WTC11 (cell line): ENCODE measurements around the gene PSPC1. TPM values are rescaled to one million over a fixed set of nuclear protein-coding genes. Genes with fewer than 3 reads are reported as not detected.

ENCODE experiments used
- ATAC-seq: fragments of 200-7000 bp; cut with Tn5 transposase; 2 replicates; pipeline ENCODE4 v1.10.0; 2021; ENCODE audit warnings: mild to moderate bottlenecking, moderate library complexity
- CTCF ChIA-PET: fragments of 300-600 bp; sonication (Branson Sonifier 250); formaldehyde crosslinking; loops from one replicate; lab custom pipeline; 2021; ENCODE audit warnings: antibody characterized with exemption; lab: Charles Lee
- POLR2A ChIA-PET: fragments of 350-600 bp; sonication (Branson Sonifier 250); formaldehyde crosslinking; loops from one replicate; lab custom pipeline; 2021; ENCODE audit warnings: antibody characterized with exemption; lab: Charles Lee
- DNase-seq: peaks from one replicate; pipeline ENCODE4 v3.0.0; 2021; ENCODE audit warnings: low spot score
- H3K27ac Mint-ChIP-seq: 2 replicates; pipeline ENCODE4 v1.8.0; 2021; ENCODE audit warnings: mixed read lengths
- H3K27me3 Mint-ChIP-seq: 2 replicates; pipeline ENCODE4 v1.8.0; 2021; ENCODE audit warnings: low read depth, mild to moderate bottlenecking, moderate library complexity, mixed read lengths
- H3K36me3 Mint-ChIP-seq: 2 replicates; pipeline ENCODE4 v1.8.0; 2021; ENCODE audit warnings: mixed read lengths
- H3K4me1 Mint-ChIP-seq: 2 replicates; pipeline ENCODE4 v1.8.0; 2022; ENCODE audit warnings: mixed read lengths
- H3K4me3 Mint-ChIP-seq: 2 replicates; pipeline ENCODE4 v1.8.0; 2021; ENCODE audit warnings: mild to moderate bottlenecking, moderate library complexity, mixed read lengths
- H3K9me3 Mint-ChIP-seq: 2 replicates; pipeline ENCODE4 v1.8.0; 2021; ENCODE audit warnings: mixed read lengths
- CBFB ChIP-seq: sonication (generic); formaldehyde crosslinking; IDR thresholded peaks from 2 replicates; pipeline ENCODE4 v1.8.1; 2022; ENCODE audit warnings: mild to moderate bottlenecking, low read depth, missing genetic modification reagents
- CREM ChIP-seq: sonication (generic); formaldehyde crosslinking; IDR thresholded peaks from 2 replicates; pipeline ENCODE4 v1.8.1; 2022; ENCODE audit warnings: mild to moderate bottlenecking, missing genetic modification reagents, moderate library complexity
- KAT7 ChIP-seq: sonication (generic); formaldehyde crosslinking; IDR thresholded peaks from 2 replicates; pipeline ENCODE4 v1.8.1; 2023; ENCODE audit warnings: missing genetic modification reagents, mild to moderate bottlenecking, borderline replicate concordance
- NFATC4 ChIP-seq: fragments of 250-450 bp; sonication (Bioruptor Pico); IDR thresholded peaks from 2 replicates; pipeline ENCODE4 v1.9.0; 2021; ENCODE audit warnings: mild to moderate bottlenecking
- OVOL2 ChIP-seq: fragments of 250-450 bp; sonication (Bioruptor Pico); IDR thresholded peaks from 2 replicates; pipeline ENCODE4 v1.9.0; 2021; ENCODE audit warnings: mild to moderate bottlenecking, borderline replicate concordance
- TEAD4 ChIP-seq: sonication (generic); formaldehyde crosslinking; IDR thresholded peaks from 2 replicates; pipeline ENCODE4 v1.8.0; 2022; ENCODE audit warnings: mild to moderate bottlenecking, missing genetic modification reagents
- ZNF138 ChIP-seq: sonication (generic); formaldehyde crosslinking; conservative IDR thresholded peaks from 2 replicates; pipeline ENCODE4 v1.8.1; 2022; ENCODE audit warnings: mild to moderate bottlenecking, moderate library complexity, missing genetic modification reagents
- ZNF232 ChIP-seq: sonication (generic); formaldehyde crosslinking; IDR thresholded peaks from 2 replicates; pipeline ENCODE4 v1.8.0; 2022; ENCODE audit warnings: mild to moderate bottlenecking, missing genetic modification reagents
- ZNF671 ChIP-seq: fragments of 250-450 bp; sonication (Bioruptor Pico); IDR thresholded peaks from 2 replicates; pipeline ENCODE4 v1.8.0; 2021; ENCODE audit warnings: mild to moderate bottlenecking
- total RNA-seq: library from RNA; stranded (reverse); gene quantifications from 3 replicates; pipeline ENCODE4 v1.2.3, GENCODE V29; 2021
- TF ChIP-seq, protein P1 (sequence below): sonication (generic); formaldehyde crosslinking; IDR thresholded peaks from 2 replicates; pipeline ENCODE4 v1.8.0; 2022; ENCODE audit warnings: mild to moderate bottlenecking, missing genetic modification reagents
- TF ChIP-seq, protein P2 (sequence below): sonication (generic); formaldehyde crosslinking; IDR thresholded peaks from 2 replicates; pipeline ENCODE4 v1.8.1; 2022; ENCODE audit warnings: mild to moderate bottlenecking, missing genetic modification reagents, moderate library complexity, borderline replicate concordance
- TF ChIP-seq, protein P3 (sequence below): fragments of 250-450 bp; sonication (Bioruptor Pico); IDR thresholded peaks from 2 replicates; pipeline ENCODE4 v1.9.0; 2021; ENCODE audit warnings: mild to moderate bottlenecking
- TF ChIP-seq, protein P4 (sequence below): sonication (generic); formaldehyde crosslinking; IDR thresholded peaks from 2 replicates; pipeline ENCODE4 v1.8.1; 2023; ENCODE audit warnings: mild to moderate bottlenecking, missing genetic modification reagents
- TF ChIP-seq, protein P5 (sequence below): sonication (generic); formaldehyde crosslinking; IDR thresholded peaks from 2 replicates; pipeline ENCODE4 v1.8.0; 2022; ENCODE audit warnings: missing genetic modification reagents
- TF ChIP-seq, protein P6 (sequence below): sonication (generic); formaldehyde crosslinking; conservative IDR thresholded peaks from 2 replicates; pipeline ENCODE4 v1.8.1; 2022; ENCODE audit warnings: mild to moderate bottlenecking, missing genetic modification reagents
- TF ChIP-seq, protein P7 (sequence below): fragments of 250-450 bp; sonication (Bioruptor Pico); IDR thresholded peaks from 2 replicates; pipeline ENCODE4 v1.9.0; 2021; ENCODE audit warnings: mild to moderate bottlenecking
- TF ChIP-seq, protein P8 (sequence below): fragments of 250-450 bp; sonication (Bioruptor Pico); IDR thresholded peaks from 2 replicates; pipeline ENCODE4 v1.9.0; 2021; ENCODE audit warnings: mild to moderate bottlenecking, borderline replicate concordance
- TF ChIP-seq, protein P9 (sequence below): sonication (generic); formaldehyde crosslinking; IDR thresholded peaks from 2 replicates; pipeline ENCODE4 v1.8.1; 2022; ENCODE audit warnings: mild to moderate bottlenecking, moderate library complexity, missing genetic modification reagents

The PSPC1 gene
- total RNA-seq, 1 experiment from 2014 or later, result 67.5 TPM

DNA sequence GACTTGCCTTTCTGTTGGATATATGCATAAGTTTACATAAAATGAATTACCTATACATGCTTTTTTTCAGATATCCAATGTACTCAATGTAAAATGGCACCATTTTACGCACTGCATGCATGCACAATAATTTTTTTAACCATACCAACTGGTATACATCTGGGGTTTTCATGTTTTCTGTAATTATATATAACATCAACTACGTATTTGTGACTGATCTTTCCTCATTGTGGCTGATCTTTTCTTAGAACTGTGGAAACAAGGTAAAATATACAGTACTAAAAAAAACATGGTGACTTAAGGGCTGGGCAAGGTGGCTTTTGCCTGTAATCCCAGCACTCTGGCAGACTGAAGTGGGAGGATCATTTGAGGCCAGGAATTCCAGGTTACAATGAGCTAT, 18.5 kb downstream of the PSPC1 start:
- Mint-ChIP-seq H3K27me3 (no peaks in the 10 kb centered on the region), H3K4me3 (no peak overlapping the region), H3K36me3 (peaks cover 60% of the 10 kb centered on the region), H3K4me1 (peaks cover 20% of the 10 kb centered on the region), H3K27ac (no peak overlapping the region), H3K9me3 (no peaks in the 10 kb centered on the region)
- CTCF ChIA-PET, result interaction anchor here (0.5 to 0.6 kb wide), 3 partner anchors 11 to 216 kb away, joined by 3 read pairs; no protein-coding TSS in a partner anchor
- no peak for DNase-seq
- ATAC-seq, result no peak
- POLR2A ChIA-PET, result no interaction called here
- TF ChIP-seq KAT7 (CRISPR knock-in tag) (no peak), ZNF671 (CRISPR knock-in tag) (no peak), ZNF232 (CRISPR knock-in tag) (no peak), ZNF138 (CRISPR knock-in tag) (no peak), OVOL2 (CRISPR knock-in tag) (no peak)
- TF ChIP-seq, protein P1, sequence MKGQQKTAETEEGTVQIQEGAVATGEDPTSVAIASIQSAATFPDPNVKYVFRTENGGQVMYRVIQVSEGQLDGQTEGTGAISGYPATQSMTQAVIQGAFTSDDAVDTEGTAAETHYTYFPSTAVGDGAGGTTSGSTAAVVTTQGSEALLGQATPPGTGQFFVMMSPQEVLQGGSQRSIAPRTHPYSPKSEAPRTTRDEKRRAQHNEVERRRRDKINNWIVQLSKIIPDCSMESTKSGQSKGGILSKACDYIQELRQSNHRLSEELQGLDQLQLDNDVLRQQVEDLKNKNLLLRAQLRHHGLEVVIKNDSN (CRISPR knock-in tag), result no peak
- TF ChIP-seq, protein P2, sequence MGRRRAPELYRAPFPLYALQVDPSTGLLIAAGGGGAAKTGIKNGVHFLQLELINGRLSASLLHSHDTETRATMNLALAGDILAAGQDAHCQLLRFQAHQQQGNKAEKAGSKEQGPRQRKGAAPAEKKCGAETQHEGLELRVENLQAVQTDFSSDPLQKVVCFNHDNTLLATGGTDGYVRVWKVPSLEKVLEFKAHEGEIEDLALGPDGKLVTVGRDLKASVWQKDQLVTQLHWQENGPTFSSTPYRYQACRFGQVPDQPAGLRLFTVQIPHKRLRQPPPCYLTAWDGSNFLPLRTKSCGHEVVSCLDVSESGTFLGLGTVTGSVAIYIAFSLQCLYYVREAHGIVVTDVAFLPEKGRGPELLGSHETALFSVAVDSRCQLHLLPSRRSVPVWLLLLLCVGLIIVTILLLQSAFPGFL (CRISPR knock-in tag), result no peak
- TF ChIP-seq, protein P3, sequence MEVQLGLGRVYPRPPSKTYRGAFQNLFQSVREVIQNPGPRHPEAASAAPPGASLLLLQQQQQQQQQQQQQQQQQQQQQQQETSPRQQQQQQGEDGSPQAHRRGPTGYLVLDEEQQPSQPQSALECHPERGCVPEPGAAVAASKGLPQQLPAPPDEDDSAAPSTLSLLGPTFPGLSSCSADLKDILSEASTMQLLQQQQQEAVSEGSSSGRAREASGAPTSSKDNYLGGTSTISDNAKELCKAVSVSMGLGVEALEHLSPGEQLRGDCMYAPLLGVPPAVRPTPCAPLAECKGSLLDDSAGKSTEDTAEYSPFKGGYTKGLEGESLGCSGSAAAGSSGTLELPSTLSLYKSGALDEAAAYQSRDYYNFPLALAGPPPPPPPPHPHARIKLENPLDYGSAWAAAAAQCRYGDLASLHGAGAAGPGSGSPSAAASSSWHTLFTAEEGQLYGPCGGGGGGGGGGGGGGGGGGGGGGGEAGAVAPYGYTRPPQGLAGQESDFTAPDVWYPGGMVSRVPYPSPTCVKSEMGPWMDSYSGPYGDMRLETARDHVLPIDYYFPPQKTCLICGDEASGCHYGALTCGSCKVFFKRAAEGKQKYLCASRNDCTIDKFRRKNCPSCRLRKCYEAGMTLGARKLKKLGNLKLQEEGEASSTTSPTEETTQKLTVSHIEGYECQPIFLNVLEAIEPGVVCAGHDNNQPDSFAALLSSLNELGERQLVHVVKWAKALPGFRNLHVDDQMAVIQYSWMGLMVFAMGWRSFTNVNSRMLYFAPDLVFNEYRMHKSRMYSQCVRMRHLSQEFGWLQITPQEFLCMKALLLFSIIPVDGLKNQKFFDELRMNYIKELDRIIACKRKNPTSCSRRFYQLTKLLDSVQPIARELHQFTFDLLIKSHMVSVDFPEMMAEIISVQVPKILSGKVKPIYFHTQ (CRISPR knock-in tag), result no peak
- TF ChIP-seq, protein P4, sequence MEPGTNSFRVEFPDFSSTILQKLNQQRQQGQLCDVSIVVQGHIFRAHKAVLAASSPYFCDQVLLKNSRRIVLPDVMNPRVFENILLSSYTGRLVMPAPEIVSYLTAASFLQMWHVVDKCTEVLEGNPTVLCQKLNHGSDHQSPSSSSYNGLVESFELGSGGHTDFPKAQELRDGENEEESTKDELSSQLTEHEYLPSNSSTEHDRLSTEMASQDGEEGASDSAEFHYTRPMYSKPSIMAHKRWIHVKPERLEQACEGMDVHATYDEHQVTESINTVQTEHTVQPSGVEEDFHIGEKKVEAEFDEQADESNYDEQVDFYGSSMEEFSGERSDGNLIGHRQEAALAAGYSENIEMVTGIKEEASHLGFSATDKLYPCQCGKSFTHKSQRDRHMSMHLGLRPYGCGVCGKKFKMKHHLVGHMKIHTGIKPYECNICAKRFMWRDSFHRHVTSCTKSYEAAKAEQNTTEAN (CRISPR knock-in tag), result no peak
- TF ChIP-seq, protein P5, sequence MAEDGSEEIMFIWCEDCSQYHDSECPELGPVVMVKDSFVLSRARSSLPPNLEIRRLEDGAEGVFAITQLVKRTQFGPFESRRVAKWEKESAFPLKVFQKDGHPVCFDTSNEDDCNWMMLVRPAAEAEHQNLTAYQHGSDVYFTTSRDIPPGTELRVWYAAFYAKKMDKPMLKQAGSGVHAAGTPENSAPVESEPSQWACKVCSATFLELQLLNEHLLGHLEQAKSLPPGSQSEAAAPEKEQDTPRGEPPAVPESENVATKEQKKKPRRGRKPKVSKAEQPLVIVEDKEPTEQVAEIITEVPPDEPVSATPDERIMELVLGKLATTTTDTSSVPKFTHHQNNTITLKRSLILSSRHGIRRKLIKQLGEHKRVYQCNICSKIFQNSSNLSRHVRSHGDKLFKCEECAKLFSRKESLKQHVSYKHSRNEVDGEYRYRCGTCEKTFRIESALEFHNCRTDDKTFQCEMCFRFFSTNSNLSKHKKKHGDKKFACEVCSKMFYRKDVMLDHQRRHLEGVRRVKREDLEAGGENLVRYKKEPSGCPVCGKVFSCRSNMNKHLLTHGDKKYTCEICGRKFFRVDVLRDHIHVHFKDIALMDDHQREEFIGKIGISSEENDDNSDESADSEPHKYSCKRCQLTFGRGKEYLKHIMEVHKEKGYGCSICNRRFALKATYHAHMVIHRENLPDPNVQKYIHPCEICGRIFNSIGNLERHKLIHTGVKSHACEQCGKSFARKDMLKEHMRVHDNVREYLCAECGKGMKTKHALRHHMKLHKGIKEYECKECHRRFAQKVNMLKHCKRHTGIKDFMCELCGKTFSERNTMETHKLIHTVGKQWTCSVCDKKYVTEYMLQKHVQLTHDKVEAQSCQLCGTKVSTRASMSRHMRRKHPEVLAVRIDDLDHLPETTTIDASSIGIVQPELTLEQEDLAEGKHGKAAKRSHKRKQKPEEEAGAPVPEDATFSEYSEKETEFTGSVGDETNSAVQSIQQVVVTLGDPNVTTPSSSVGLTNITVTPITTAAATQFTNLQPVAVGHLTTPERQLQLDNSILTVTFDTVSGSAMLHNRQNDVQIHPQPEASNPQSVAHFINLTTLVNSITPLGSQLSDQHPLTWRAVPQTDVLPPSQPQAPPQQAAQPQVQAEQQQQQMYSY, result no peak
- TF ChIP-seq, protein P6, sequence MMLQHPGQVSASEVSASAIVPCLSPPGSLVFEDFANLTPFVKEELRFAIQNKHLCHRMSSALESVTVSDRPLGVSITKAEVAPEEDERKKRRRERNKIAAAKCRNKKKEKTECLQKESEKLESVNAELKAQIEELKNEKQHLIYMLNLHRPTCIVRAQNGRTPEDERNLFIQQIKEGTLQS, result no peak
- TF ChIP-seq, protein P7, sequence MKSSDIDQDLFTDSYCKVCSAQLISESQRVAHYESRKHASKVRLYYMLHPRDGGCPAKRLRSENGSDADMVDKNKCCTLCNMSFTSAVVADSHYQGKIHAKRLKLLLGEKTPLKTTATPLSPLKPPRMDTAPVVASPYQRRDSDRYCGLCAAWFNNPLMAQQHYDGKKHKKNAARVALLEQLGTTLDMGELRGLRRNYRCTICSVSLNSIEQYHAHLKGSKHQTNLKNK, result no peak

DNA sequence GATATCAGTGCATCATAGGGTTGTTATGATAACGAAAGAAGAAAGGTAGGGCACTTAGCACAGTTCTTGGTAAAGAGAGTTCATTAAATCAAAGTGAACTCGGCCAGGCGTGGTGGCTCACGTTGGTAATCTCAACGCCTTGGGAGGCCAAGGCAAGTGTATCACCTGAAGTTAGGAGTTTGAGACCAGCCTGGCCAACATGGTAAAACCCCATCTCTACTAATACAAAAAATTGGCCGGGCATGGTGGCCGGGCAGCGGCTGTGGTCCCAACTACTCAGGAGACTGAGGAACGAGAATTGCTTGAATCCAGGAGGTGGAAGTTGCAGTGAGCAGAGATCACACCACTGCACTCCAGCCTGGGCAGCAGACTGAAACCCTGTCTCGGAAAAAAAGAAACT, 19.1 kb downstream of the PSPC1 start:
- DNase-seq (no peak), ATAC-seq (no peak)
- peak overlapping the region; percentile 87 for H3K27ac Mint-ChIP-seq
- ChIA-PET POLR2A (no interaction called here), CTCF (no interaction called here)
- H3K4me3 Mint-ChIP-seq, result no peak overlapping the region
- H3K36me3 Mint-ChIP-seq, result peaks cover 63% of the 10 kb centered on the region
- H3K9me3 Mint-ChIP-seq, result no peaks in the 10 kb centered on the region
- H3K4me1 Mint-ChIP-seq, result peaks cover 20% of the 10 kb centered on the region
- no peaks in the 10 kb centered on the region for H3K27me3 Mint-ChIP-seq
- TF ChIP-seq, protein P8, sequence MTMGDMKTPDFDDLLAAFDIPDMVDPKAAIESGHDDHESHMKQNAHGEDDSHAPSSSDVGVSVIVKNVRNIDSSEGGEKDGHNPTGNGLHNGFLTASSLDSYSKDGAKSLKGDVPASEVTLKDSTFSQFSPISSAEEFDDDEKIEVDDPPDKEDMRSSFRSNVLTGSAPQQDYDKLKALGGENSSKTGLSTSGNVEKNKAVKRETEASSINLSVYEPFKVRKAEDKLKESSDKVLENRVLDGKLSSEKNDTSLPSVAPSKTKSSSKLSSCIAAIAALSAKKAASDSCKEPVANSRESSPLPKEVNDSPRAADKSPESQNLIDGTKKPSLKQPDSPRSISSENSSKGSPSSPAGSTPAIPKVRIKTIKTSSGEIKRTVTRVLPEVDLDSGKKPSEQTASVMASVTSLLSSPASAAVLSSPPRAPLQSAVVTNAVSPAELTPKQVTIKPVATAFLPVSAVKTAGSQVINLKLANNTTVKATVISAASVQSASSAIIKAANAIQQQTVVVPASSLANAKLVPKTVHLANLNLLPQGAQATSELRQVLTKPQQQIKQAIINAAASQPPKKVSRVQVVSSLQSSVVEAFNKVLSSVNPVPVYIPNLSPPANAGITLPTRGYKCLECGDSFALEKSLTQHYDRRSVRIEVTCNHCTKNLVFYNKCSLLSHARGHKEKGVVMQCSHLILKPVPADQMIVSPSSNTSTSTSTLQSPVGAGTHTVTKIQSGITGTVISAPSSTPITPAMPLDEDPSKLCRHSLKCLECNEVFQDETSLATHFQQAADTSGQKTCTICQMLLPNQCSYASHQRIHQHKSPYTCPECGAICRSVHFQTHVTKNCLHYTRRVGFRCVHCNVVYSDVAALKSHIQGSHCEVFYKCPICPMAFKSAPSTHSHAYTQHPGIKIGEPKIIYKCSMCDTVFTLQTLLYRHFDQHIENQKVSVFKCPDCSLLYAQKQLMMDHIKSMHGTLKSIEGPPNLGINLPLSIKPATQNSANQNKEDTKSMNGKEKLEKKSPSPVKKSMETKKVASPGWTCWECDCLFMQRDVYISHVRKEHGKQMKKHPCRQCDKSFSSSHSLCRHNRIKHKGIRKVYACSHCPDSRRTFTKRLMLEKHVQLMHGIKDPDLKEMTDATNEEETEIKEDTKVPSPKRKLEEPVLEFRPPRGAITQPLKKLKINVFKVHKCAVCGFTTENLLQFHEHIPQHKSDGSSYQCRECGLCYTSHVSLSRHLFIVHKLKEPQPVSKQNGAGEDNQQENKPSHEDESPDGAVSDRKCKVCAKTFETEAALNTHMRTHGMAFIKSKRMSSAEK, result no peak
- TF ChIP-seq, protein P6, result no peak
- TF ChIP-seq, protein P7, result no peak
- no peak for TF ChIP-seq CREM
- TF ChIP-seq CBFB (CRISPR knock-in tag), result no peak
- TF ChIP-seq NFATC4 (CRISPR knock-in tag), result no peak
- TF ChIP-seq, protein P9, sequence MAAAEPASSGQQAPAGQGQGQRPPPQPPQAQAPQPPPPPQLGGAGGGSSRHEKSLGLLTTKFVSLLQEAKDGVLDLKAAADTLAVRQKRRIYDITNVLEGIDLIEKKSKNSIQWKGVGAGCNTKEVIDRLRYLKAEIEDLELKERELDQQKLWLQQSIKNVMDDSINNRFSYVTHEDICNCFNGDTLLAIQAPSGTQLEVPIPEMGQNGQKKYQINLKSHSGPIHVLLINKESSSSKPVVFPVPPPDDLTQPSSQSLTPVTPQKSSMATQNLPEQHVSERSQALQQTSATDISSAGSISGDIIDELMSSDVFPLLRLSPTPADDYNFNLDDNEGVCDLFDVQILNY (CRISPR knock-in tag), result no peak
- TF ChIP-seq TEAD4 (CRISPR knock-in tag), result no peak
